IPS-18c (cell line): ENCODE measurements around the gene KMT2C.
"Not testable (repeated sequence)": the region's sequence is repeated elsewhere in the genome, so short reads cannot be mapped to it uniquely, and the experiment has no call there.

Experiments used
- H3K4me3 ChIP-seq: 2 replicates; pipeline ENCODE4 v1.7.0; 2013; ENCODE audit warnings: low read depth, mild to moderate bottlenecking, low read length, moderate library complexity; ENCODE audit not compliant: insufficient read depth
- H3K9me3 ChIP-seq: one replicate; pipeline ENCODE4 v1.6.1; 2013; ENCODE audit warnings: mild to moderate bottlenecking, low read length, moderate library complexity; ENCODE audit not compliant: control insufficient read depth, insufficient read depth

KMT2C gene

GRCh38 chr7:152423171-152423570, 12.6 kb downstream of the KMT2C start:
- not testable (repeated sequence) for H3K4me3 ChIP-seq, H3K9me3 ChIP-seq

DNA sequence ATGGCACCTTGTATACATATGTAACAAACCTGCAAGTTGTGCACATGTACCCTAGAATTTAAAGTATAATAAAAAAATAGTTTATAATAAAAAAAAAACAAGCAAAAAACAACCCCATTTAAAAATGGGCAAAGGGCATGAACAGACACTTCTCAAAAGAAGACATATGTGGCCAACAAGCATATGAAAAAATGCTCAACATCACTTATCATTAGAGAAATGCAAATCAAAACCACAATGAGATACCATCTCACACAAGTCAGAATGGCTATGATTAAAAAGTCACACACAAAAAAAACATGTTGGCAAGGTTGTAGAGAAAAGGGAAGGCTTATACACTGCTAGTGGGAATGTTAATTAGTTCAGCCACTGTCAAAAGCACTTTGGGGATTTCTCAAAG, 14.9 kb downstream of the KMT2C start:
- H3K4me3 ChIP-seq, H3K9me3 ChIP-seq: not testable (repeated sequence)

DNA sequence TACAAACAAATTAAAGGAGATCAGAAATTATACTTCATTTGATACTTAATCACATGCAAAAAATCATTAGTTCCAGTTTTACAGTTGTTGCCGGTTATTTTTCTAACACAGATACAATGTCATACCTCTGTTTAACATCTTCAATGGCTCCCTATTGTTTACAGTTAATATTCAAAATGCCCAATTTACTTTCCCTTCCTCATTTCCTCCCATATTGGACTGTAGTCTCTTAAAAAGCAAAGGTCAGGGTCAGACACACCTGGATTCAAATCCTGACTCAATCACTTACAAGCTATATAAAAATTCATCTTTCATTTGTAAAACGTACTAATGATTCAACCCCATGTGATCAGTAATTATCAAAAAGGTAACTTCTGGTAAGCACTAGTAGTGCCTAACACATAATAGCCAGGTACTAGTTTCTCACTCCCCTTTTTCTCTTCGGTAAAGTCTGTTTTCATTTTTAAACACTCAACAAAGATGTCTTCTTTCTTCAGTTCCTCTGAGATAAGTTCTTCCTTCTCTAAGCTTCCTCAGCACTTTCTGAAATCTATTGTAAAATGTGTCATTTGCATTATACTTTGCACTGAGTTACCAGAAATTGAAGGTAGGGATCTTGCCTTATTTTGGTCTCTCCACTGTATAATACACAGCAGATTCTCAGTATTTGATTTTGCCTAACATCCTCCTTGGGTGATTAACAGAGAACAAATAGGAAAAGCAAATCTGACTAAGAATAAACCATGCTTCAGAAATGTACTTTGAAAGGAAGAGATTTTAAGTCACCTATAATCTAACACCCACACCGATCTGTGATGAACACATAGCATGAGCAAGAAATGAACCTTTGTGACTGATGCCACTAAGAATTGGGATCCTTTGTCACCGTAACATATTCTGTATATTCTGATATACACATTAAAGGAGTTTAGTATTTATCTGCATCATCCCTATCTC, 16.1 kb downstream of the KMT2C start:
- Histone ChIP-seq H3K9me3 (peaks cover 2% of the 10 kb centered on the region), H3K4me3 (no peak overlapping the region)

DNA sequence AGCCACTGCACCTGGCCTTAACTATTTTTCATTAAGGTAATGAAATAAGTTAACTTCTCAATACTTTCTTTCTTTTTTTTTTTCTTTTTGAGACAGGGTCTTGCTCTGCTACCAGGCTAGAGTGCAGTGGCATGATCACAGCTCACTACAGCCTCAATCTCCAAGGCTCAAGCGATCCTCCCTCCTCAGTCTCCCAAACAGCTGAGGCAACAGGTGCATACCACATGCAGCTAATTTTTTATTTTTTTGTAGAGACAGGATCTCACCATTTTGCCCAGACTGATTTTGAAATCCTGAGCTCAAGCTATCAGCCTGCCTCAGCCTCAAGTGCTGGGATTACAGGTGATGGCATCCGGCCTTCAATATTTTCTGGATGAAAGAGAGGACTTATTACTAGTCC, 21.0 kb downstream of the KMT2C start:
- H3K9me3 ChIP-seq, result peaks cover 2% of the 10 kb centered on the region
- H3K4me3 ChIP-seq, result no peak overlapping the region

DNA sequence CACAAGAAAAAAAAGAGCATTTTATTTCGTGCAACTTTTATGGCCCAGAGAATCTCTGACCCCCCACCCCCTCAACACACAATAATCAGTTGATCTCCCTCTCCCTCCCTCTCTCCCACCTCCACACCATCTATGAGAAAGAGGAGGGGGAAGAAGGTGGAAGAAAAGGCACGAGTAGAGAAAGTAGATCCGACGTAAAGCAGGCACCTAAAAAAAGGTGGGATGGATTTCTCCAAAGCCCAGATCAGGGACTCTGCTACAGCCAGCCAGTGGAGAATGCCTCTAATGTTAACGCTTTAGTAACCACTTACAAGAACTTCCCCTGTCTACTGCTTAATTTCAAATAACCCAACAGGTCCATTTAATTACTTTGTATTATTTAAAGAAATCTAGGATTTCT, 24.4 kb downstream of the KMT2C start:
- Histone ChIP-seq H3K4me3 (peak overlapping the region; percentile 26; the same call in 1 of the 2 replicates), H3K9me3 (peaks cover 5% of the 10 kb centered on the region)

DNA sequence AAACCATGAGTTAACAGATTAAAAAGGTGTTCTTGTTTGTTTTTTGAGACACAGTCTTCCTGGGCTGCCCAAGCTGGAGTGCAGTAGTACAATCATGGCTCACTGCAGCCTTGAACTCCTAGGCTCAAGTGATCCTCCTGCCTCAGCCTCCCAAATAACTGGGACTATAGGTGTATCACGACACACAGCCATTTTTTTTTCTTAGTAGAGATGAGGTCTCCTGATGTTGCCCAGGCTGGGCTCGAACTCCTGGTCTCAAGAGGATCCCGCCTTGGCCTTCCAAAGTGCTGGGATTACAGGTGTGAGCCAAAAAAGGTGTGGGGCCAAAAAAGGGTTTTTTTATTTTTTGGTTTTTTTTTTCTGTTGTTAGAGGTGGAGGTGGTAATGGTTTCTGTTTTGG, 29.3 kb downstream of the KMT2C start:
- Histone ChIP-seq H3K9me3 (peaks cover 19% of the 10 kb centered on the region), H3K4me3 (no peak overlapping the region)

- peaks cover 19% of the 10 kb centered on the region for H3K9me3 ChIP-seq
- H3K4me3 ChIP-seq, result not testable (repeated sequence)
These were observed 29.8 kb downstream of the KMT2C start for GRCh38 chr7:152406030-152406429.

DNA sequence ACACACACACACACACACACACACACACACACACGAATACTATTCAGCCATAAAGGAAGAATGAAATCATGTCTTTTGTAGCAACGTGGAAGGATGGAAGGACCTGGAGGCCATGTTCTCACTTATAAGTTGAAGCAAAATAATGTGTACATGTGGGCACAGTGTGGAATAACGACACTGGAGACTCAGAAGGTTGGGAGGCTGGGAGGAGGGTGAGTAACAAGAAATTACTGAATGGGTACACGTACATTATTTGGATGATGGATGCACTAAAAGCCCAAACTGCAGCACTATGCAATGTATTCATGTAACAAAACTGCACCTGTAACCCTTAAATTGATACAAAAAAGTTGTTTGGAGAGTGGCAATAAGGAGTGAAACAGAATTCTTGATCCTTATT, 32.1 kb downstream of the KMT2C start:
- peaks cover 19% of the 10 kb centered on the region for H3K9me3 ChIP-seq
- H3K4me3 ChIP-seq, result no peak overlapping the region; the same call in 1 of the 2 replicates

- H3K9me3 ChIP-seq, result peaks cover 19% of the 10 kb centered on the region
These were observed 33.2 kb downstream of the KMT2C start for GRCh38 chr7:152402384-152403250.

DNA sequence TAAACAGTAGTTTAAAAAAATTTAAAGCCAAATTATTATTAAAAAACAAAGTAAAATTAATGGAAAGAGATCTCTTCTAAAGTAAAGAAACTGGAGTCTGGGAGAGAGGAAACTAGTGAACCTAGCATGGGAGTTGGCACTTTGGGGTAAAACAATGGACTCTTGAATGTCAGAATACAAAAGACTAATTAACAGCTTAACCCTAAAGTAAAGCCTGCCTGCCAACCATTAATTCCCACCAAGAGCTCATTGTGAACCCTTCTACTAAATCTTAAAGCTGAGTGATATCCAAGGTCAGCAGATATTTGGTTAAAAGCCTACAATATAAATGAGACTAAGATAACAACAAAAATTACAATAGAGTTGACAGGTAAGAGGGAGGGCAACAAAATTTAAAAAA, 36.5 kb downstream of the KMT2C start:
- peaks cover 4% of the 10 kb centered on the region for H3K9me3 ChIP-seq

More at GRCh38 chr7:152402384-152403250, 33.2 kb downstream of the KMT2C start:
- no peak overlapping the region for H3K4me3 ChIP-seq

GRCh38 chr7:152395112-152395511, 40.7 kb downstream of the KMT2C start:
- no peak overlapping the region for H3K4me3 ChIP-seq
- H3K9me3 ChIP-seq, result no peaks in the 10 kb centered on the region

More for the DNA sequence above, 36.5 kb downstream of the KMT2C start:
- no peak overlapping the region for H3K4me3 ChIP-seq

GRCh38 chr7:152394214-152394613, 41.6 kb downstream of the KMT2C start:
- H3K9me3 ChIP-seq, H3K4me3 ChIP-seq: not testable (repeated sequence)

- no peak overlapping the region for H3K4me3 ChIP-seq
- H3K9me3 ChIP-seq, result no peaks in the 10 kb centered on the region
These were observed 43.5 kb downstream of the KMT2C start for GRCh38 chr7:152392254-152392653.

GRCh38 chr7:152386136-152386764, 49.6 kb downstream of the KMT2C start:
- H3K9me3 ChIP-seq, H3K4me3 ChIP-seq: not testable (repeated sequence)

DNA sequence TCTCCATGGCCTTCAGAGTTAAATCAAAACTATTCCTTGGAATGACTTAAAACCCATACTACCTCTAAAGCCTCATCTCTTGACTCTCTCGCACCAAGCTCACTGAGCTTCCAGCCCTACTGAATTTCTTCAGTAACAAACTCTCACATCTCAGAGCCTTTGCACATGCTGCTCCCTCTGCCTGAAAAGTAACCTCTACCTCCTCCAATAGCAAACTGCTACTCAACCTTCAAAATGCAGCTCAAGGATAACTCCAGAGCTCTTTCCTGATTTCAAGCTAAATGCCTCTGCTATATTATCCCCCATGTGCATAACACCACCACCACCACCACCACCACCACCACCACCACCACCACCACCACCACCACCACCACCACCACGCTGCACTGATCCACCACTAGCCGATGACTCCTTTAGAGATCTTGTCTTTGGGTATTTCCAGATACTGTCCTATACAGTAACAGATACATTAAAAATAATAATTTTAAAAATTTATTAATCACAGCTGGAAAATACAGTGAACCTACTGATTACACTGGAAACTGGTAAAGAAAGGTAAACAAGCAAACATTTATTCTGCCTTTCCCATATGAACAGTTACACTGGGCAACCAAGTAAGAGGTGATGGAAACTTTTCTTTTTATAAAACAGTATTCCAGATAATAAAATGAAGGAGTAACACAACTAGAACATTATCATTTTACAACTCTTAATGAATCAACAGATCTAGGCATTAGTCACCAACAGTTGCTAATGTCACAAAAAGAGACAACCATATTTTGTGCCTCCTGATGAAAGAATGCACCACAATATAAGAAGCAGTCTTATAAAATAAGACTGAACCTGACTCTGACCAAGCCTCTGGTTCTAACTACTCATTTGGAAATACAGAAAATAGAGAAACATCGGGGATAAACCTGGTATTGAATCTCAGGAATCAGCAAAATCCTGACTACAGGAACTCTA, 51.3 kb downstream of the KMT2C start:
- H3K4me3 ChIP-seq, result not testable (repeated sequence)

More for the DNA sequence above, 51.3 kb downstream of the KMT2C start:
- H3K9me3 ChIP-seq, result not testable (repeated sequence)
